ENCODE measurements around the gene SORL1.

- no peak for TF ChIP-seq CTCF (IDR thresholded peaks at IDR 0.05)
- no peak for TF ChIP-seq POLR2A (IDR thresholded peaks at IDR 0.05)
- TF ChIP-seq EP300 (IDR thresholded peaks at IDR 0.05), result no peak
- no peak for TF ChIP-seq POLR2AphosphoS5 (IDR thresholded peaks at IDR 0.05)
Measured at GRCh38 chr11:121592708-121593107, 140.6 kb downstream of the SORL1 start.

All from suprapubic skin (tissue), 4 donors.